Measurements from ENCODE around the gene MAPKBP1. TPM values are rescaled to one million over a fixed set of nuclear protein-coding genes. Genes with fewer than 3 reads are reported as not detected.
"Not testable (repeated sequence)": the region's sequence is repeated elsewhere in the genome, so short reads cannot be mapped to it uniquely, and the experiment has no call there.

Gene MAPKBP1, protein sequence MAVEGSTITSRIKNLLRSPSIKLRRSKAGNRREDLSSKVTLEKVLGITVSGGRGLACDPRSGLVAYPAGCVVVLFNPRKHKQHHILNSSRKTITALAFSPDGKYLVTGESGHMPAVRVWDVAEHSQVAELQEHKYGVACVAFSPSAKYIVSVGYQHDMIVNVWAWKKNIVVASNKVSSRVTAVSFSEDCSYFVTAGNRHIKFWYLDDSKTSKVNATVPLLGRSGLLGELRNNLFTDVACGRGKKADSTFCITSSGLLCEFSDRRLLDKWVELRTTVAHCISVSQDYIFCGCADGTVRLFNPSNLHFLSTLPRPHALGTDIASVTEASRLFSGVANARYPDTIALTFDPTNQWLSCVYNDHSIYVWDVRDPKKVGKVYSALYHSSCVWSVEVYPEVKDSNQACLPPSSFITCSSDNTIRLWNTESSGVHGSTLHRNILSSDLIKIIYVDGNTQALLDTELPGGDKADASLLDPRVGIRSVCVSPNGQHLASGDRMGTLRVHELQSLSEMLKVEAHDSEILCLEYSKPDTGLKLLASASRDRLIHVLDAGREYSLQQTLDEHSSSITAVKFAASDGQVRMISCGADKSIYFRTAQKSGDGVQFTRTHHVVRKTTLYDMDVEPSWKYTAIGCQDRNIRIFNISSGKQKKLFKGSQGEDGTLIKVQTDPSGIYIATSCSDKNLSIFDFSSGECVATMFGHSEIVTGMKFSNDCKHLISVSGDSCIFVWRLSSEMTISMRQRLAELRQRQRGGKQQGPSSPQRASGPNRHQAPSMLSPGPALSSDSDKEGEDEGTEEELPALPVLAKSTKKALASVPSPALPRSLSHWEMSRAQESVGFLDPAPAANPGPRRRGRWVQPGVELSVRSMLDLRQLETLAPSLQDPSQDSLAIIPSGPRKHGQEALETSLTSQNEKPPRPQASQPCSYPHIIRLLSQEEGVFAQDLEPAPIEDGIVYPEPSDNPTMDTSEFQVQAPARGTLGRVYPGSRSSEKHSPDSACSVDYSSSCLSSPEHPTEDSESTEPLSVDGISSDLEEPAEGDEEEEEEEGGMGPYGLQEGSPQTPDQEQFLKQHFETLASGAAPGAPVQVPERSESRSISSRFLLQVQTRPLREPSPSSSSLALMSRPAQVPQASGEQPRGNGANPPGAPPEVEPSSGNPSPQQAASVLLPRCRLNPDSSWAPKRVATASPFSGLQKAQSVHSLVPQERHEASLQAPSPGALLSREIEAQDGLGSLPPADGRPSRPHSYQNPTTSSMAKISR (N-terminal part only)
- total RNA-seq: 10 to 100 TPM; 16.1 to 16.6 TPM

DNA sequence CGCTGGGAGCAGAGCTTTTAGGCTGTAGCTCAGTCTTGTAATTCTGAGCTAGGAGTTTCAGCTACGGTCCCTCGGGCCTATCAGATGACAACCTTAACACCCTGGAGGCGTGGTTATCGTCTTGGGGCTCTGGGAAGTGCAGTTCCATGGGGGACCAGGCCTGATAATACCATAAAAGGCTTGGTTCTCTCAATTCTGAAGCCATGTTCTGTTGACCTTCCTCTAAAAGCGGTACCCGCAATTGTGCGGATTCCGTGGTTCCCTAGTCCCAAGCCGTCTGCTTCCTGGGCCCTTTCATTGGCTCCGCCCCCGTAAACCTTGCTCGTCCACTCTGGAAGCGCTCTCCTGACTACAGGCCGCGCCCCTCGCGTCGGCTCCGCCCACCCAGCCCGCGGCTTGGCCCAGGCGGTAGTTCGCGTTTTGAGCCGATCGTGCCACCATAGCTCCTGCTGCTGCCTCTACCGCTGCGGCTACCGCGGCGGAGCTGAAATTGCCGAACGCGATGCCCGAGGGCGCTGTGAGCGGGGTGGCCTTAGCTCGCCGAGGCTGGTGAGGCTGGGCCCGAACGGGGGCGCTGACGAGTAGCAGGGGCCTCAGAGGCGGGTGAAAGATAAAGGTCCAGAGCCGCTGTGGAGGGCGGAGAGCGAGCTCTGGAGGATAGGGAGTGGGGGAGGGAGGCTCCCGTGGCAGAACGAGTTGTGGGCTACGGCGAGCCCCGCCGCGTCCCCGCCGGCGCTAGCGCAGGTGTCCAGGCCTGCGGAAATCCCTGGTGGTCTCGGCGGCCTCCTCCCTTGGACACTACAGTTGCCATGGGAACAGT is at the start of gene MAPKBP1:
Gene MAPKBP1, plus strand, starts transcription at position 423 of the 820 bp plus-strand sequence. CDS start 792 bp downstream, outside the sequence.
- CTCF ChIA-PET: interaction anchor here (0.6 to 11.6 kb wide), 45 partner anchors 10 to 501 kb away, joined by 3 to 283 read pairs (median 5); partner anchors contain the start of genes EHD4, JMJD7, MGA and RPAP1
- peak within 1 kb of the TSS; percentile 95 for H3K27ac Mint-ChIP-seq
- no peaks in the 10 kb centered on the region for H3K36me3 Mint-ChIP-seq
- peaks cover 55% of the 10 kb centered on the region for H3K4me1 Mint-ChIP-seq (ENCODE audit: low read depth)
- DNase-seq: peak; percentile 99
- H3K27me3 Mint-ChIP-seq: no peaks in the 10 kb centered on the region
- POLR2A ChIA-PET: interaction anchor here (0.7 to 2.2 kb wide), 13 partner anchors 9 to 198 kb away, joined by 3 to 10 read pairs (median 3); partner anchors contain the start of genes EHD4 and MGA
- peak within 1 kb of the TSS; percentile 92 for H3K4me3 Mint-ChIP-seq
- H3K9me3 Mint-ChIP-seq: no peaks in the 10 kb centered on the region
- intact Hi-C loops (cut with micrococcal nuclease): loop anchor here (1.0 to 5.0 kb wide), 9 partner anchors 37 to 285 kb away; partner anchors contain the start of genes JMJD7, MGA and TYRO3

DNA sequence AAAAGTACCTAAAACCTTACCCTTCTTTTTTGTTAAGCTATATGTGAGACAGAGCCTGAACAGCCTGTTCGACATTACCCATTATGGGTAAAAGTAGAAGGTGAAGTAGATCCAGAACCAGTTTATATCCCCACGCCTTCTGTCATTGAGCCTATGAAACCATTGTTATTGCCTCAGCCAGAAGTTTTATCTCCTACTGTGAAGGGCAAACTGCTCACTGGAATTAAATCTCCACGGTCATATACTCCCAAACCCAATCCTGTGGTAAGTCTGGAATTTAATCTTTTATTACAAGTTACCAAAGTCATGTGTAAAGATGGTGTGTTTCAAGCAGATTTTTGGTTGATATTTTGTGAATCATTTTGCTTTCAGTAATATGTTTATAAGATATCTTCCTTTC is 47.1 kb upstream of the MAPKBP1 start:
- Mint-ChIP-seq H3K4me1 (ENCODE audit: low read depth) (peaks cover 4% of the 10 kb centered on the region), H3K27me3 (no peaks in the 10 kb centered on the region), H3K4me3 (no peak overlapping the region), H3K27ac (no peak overlapping the region), H3K36me3 (peaks cover 6% of the 10 kb centered on the region), H3K9me3 (no peaks in the 10 kb centered on the region)
- intact Hi-C loops (cut with micrococcal nuclease): no loop called here
- POLR2A ChIA-PET: no interaction called here
- no peak for DNase-seq
- CTCF ChIA-PET: interaction anchor here (1.0 kb wide), 1 partner anchor 124 kb away, joined by 4 read pairs; no protein-coding TSS in a partner anchor

DNA sequence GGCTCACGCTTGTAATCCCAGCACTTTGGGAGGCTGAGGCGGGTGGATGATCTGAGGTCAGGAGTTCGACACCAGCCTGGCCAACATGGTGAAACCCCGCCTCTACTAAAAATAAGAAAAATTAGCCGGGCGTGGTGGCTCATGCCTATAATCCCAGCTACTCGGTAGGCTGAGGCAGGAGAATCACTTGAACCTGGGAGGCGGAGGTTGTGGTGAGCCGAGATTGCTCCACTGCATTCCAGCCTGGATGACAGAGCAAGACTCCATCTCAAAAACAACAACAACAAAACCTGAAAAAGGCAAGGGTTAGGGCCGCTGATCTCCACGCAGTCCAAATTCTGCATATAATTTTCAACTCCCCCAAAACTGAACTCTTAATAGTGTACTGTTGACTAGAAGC is 46.2 kb upstream of the MAPKBP1 start:
- POLR2A ChIA-PET; H3K4me1 Mint-ChIP-seq (ENCODE audit: low read depth); intact Hi-C loops (cut with micrococcal nuclease): not testable (repeated sequence)

DNA sequence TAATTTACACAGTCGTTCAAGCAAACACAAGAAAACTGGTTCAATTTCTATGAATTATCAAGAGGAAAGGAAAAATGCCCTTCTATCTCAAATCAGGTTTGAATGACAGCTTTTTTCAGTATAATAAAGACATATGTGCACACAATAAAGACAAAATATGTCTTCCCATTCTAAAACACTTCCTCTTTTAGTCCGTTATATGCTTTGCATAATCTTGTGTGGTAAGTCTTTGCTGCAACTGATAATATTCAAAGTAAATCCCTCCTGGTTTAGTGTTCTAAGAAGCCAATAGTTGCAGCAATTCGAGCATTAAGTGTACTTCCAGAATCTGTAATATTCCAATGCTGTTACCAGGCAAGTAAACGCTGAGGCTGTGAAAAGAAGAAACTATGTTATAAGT is 43.7 kb upstream of the MAPKBP1 start:
- H3K4me3 Mint-ChIP-seq: no peak overlapping the region
- peaks cover 15% of the 10 kb centered on the region for H3K36me3 Mint-ChIP-seq
- intact Hi-C loops (cut with micrococcal nuclease): no loop called here
- no peaks in the 10 kb centered on the region for H3K4me1 Mint-ChIP-seq (ENCODE audit: low read depth)
- H3K27ac Mint-ChIP-seq: no peak overlapping the region
- no peaks in the 10 kb centered on the region for H3K9me3 Mint-ChIP-seq
- no peak for DNase-seq
- ChIA-PET CTCF (interaction anchor here (0.7 to 1.3 kb wide), 2 partner anchors 37 to 108 kb away, joined by 3 to 4 read pairs; no protein-coding TSS in a partner anchor), POLR2A (no interaction called here)
- no peaks in the 10 kb centered on the region for H3K27me3 Mint-ChIP-seq

More for the DNA sequence above, 46.2 kb upstream of the MAPKBP1 start:
- H3K27ac Mint-ChIP-seq, H3K36me3 Mint-ChIP-seq, DNase-seq, CTCF ChIA-PET, H3K27me3 Mint-ChIP-seq, H3K4me3 Mint-ChIP-seq, H3K9me3 Mint-ChIP-seq: not testable (repeated sequence)

DNA sequence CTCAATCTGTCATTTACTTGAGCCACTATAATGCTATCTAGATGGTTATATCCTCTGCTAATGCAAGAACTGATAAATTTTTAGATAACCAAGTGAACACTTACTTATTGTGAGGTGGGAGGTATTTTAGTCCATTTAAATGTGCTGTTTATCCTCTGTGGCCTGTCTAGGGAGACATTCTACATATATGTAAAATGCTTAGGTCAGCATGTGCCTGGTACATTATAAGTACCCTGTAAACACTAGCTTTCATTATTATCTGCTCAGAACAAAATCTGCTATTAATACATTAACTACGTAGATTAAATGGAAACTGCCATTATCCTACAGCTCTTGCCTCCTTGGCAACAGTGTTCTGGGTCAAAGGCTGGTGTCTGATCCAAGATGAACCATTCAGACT is 41.8 kb upstream of the MAPKBP1 start:
- Mint-ChIP-seq H3K27ac (no peak overlapping the region), H3K27me3 (no peaks in the 10 kb centered on the region), H3K9me3 (no peaks in the 10 kb centered on the region), H3K36me3 (peaks cover 23% of the 10 kb centered on the region), H3K4me3 (no peak overlapping the region), H3K4me1 (ENCODE audit: low read depth) (no peaks in the 10 kb centered on the region)
- no peak for DNase-seq
- POLR2A ChIA-PET: no interaction called here
- intact Hi-C loops (cut with micrococcal nuclease): no loop called here
- CTCF ChIA-PET: no interaction called here

DNA sequence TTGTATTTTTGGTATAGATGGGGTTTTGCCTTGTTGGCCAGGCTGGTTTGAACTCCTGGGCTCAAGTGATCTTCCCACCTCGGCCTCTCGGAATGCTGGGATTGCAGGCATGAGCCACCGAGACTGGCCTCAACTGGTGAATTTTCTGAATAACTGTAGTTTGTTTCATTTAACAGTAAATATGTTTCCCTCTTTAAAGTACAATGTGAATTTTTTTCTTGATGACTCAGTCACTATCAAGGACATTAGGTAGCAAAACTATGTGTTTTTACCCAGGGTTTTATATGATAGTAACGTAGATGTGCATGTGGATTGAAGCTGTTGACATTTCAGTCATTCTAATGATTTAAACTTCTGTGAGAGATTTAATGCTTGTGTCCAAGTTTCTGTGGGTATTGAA is 40.2 kb upstream of the MAPKBP1 start:
- intact Hi-C loops (cut with micrococcal nuclease): no loop called here
- Mint-ChIP-seq H3K9me3 (no peaks in the 10 kb centered on the region), H3K27me3 (no peaks in the 10 kb centered on the region), H3K36me3 (peaks cover 24% of the 10 kb centered on the region), H3K4me3 (no peak overlapping the region), H3K27ac (no peak overlapping the region), H3K4me1 (ENCODE audit: low read depth) (no peaks in the 10 kb centered on the region)
- no peak for DNase-seq
- ChIA-PET POLR2A (no interaction called here), CTCF (interaction anchor here (0.6 kb wide), 1 partner anchor 23 kb away, joined by 3 read pairs; no protein-coding TSS in a partner anchor)

DNA sequence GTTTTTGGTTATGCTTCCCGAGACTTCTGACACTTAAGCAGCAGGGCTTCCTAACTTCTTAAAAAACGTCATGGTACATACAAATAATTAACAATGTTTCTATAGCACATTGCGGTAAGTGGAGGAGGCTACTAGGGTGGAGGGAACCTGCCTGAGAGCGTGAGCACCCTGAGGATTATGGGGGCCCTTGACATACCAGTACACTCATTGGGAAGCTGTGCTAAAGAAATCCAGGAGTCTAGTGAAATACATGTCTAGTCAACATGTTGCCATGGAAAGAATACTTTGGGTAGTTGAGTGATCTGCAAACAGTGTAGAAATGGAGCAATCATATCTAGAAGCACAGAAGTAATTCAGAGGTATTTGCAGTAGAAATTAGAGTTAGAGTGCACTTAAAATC is 39.2 kb upstream of the MAPKBP1 start:
- Mint-ChIP-seq H3K27ac (no peak overlapping the region), H3K9me3 (no peaks in the 10 kb centered on the region), H3K27me3 (no peaks in the 10 kb centered on the region), H3K36me3 (peaks cover 23% of the 10 kb centered on the region), H3K4me3 (no peak overlapping the region), H3K4me1 (ENCODE audit: low read depth) (no peaks in the 10 kb centered on the region)
- POLR2A ChIA-PET: interaction anchor here (0.6 kb wide), 1 partner anchor 49 kb away, joined by 3 read pairs; no protein-coding TSS in a partner anchor
- intact Hi-C loops (cut with micrococcal nuclease): no loop called here
- CTCF ChIA-PET: interaction anchor here (0.7 kb wide), 1 partner anchor 38 kb away, joined by 3 read pairs; no protein-coding TSS in a partner anchor
- DNase-seq: no peak

DNA sequence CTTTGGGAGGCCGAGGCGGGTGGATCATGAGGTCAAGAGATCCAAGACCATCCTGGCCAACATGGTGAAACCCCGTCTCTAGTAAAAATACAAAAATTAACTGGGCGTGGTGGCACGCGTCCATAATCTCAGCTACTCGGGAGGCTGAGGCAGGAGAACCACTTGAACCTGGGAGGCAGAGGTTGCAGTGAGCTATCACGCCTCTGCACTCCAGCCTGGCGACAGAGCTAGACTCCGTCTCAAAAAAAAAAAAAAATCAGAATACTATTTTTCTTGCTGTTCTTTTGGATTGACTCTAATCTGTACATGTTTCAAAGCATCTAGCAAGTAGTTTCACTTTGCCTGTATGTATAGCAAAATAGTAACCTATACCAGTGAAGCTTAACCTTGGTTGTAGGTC is 38.8 kb upstream of the MAPKBP1 start:
- H3K27me3 Mint-ChIP-seq; H3K4me1 Mint-ChIP-seq (ENCODE audit: low read depth); H3K9me3 Mint-ChIP-seq; DNase-seq; H3K4me3 Mint-ChIP-seq; intact Hi-C loops (cut with micrococcal nuclease); H3K27ac Mint-ChIP-seq: not testable (repeated sequence)
- POLR2A ChIA-PET: interaction anchor here (0.6 kb wide), 1 partner anchor 48 kb away, joined by 3 read pairs; no protein-coding TSS in a partner anchor
- CTCF ChIA-PET: interaction anchor here (0.7 to 0.9 kb wide), 2 partner anchors 37 to 270 kb away, joined by 3 read pairs; no protein-coding TSS in a partner anchor
- peaks cover 23% of the 10 kb centered on the region for H3K36me3 Mint-ChIP-seq

DNA sequence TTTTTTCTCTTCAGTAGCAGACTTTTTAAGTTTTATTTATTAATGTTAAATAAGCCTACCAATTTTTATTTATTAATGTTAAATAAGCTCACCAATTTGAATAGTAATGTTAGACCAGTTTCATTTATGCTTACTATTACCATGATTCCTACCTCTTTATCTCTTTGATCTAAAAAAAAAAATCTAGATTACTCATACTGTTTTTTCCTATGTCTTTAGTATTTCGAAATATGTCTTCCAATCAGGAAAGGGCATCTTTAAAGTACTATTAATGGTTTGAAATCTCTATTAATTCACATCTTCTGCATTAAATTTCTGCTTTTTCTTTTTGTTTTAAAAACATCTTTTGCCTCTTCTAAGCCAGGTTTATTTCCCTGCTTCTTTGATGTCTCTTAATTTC is 27.5 kb upstream of the MAPKBP1 start:
- intact Hi-C loops (cut with micrococcal nuclease): no loop called here
- Mint-ChIP-seq H3K27me3 (no peaks in the 10 kb centered on the region), H3K27ac (no peak overlapping the region), H3K4me3 (no peak overlapping the region), H3K4me1 (ENCODE audit: low read depth) (peaks cover 2% of the 10 kb centered on the region), H3K36me3 (peaks cover 15% of the 10 kb centered on the region), H3K9me3 (no peaks in the 10 kb centered on the region)
- ChIA-PET CTCF (interaction anchor here (0.6 to 2.1 kb wide), 2 partner anchors 10 to 64 kb away, joined by 4 to 5 read pairs; no protein-coding TSS in a partner anchor), POLR2A (no interaction called here)
- DNase-seq: no peak

DNA sequence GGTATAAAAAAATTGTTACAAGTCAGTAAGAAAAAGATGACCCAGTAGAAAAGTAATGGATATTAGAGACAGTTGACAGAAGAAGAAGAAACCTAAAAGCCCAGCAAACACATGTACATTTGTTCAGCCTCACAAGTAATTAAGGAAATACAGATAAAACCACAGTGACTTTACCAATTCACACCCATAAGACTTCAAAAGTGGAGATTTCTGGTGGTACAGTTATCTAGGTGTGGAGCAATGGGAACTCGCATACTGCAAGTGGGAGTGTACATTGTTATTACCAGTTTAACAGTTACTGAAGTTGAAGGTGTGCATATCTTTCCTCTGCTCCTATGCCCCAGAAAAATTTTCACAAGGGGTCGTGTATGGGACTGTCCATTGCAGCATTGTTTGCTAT is 18.1 kb upstream of the MAPKBP1 start:
- Mint-ChIP-seq H3K36me3 (peaks cover 13% of the 10 kb centered on the region), H3K4me1 (ENCODE audit: low read depth) (no peaks in the 10 kb centered on the region), H3K4me3 (no peak overlapping the region), H3K9me3 (no peaks in the 10 kb centered on the region), H3K27ac (no peak overlapping the region), H3K27me3 (no peaks in the 10 kb centered on the region)
- ChIA-PET CTCF (no interaction called here), POLR2A (no interaction called here)
- no peak for DNase-seq
- intact Hi-C loops (cut with micrococcal nuclease): no loop called here
